ENCODE measurements around the gene PLEKHA4. TPM values are rescaled to one million over a fixed set of nuclear protein-coding genes. Genes with fewer than 3 reads are reported as not detected.

Gene PLEKHA4
- total and polyA plus RNA-seq, 10 of the 15 experiments (the other 5 are each of a cell fraction or from before 2014, with no cell fraction given), result 0.13 to 10.0 (median 6.4) TPM; not detected in 1

DNA sequence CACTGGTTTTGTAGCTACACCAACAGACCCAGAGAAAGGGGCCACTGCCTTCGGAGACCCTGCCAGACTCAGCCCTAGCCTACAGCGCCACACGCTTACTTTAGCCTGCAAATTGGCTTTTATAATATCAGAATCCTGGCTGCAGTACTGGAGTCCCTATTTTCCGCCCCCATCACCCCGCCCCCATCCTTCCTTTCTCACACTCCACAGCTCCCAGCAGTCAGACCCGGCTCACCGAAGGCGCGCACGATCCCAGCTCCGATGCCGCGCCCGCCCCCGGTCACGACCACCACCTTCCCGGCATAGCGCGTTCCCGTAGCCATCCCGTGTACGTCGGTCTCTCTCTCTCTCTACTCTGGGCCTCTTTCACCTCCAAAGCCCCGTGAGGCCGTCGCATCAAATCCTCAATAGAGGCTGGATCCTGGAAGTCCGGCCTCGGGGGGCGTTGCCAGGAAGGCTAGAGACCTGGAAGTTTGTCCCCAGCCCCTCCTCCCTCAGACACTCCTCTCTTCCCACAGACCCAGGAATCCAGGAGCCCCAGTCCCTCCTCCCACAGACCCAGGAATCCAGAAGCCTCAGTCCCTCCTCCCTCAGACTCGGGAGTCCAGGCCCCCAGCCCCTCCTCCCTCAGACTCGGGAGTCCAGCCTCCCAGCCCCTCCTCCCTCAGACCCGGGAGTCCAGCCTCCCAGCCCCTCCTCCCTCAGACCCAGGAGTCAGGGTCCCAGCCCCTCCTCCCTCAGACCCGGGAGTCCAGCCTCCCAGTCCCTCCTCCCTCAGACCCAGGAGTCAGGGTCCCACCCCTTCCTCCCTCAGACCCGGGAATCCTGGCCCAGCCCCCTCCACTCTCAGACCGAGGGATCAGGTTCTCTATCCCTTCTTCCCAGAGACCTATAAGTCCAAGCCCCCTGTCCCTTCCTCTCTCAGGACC lies 32.1 kb downstream of the PLEKHA4 start, which contains the start of gene HSD17B14 (continued):
- no peak; the same call in 1 of the 2 replicates for TF ChIP-seq YY1 (IDR thresholded peaks at IDR 0.05; ENCODE audit: low read depth, low read length)
- TF ChIP-seq POLR2AphosphoS2 (IDR thresholded peaks at IDR 0.05; ENCODE audit: low read depth, low read length), result 0 out of 2 replicates have a peak, but pooled peaks have one; percentile 17
- no peak for TF ChIP-seq NFYB (IDR thresholded peaks at IDR 0.05; ENCODE audit: insufficient read depth, low read depth, low read length)
- no peak for TF ChIP-seq TAF1 (IDR thresholded peaks at IDR 0.05; ENCODE audit: borderline replicate concordance, low read depth, low read length)
- no peak for TF ChIP-seq CBFB (IDR thresholded peaks at IDR 0.05; ENCODE audit: low read depth)
- no peak for TF ChIP-seq POLR2AphosphoS5 (IDR thresholded peaks at IDR 0.05; ENCODE audit: low read length)
- no peak for TF ChIP-seq PAX8 (IDR thresholded peaks at IDR 0.05)
- no peak for TF ChIP-seq RAD21 (IDR thresholded peaks at IDR 0.05; ENCODE audit: insufficient read depth, low read depth, low read length)
- TF ChIP-seq, protein P1, sequence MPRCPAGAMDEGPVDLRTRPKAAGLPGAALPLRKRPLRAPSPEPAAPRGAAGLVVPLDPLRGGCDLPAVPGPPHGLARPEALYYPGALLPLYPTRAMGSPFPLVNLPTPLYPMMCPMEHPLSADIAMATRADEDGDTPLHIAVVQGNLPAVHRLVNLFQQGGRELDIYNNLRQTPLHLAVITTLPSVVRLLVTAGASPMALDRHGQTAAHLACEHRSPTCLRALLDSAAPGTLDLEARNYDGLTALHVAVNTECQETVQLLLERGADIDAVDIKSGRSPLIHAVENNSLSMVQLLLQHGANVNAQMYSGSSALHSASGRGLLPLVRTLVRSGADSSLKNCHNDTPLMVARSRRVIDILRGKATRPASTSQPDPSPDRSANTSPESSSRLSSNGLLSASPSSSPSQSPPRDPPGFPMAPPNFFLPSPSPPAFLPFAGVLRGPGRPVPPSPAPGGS (IDR thresholded peaks at IDR 0.05; ENCODE audit: borderline replicate concordance, insufficient read depth, low read depth, low read length, poor library complexity, severe bottlenecking), result no peak
- TF ChIP-seq IKZF1 (conservative IDR thresholded peaks at IDR 0.05), result peak; percentile 40; the same call in 1 of the 2 replicates
- no peak for TF ChIP-seq BHLHE40 (IDR thresholded peaks at IDR 0.05; ENCODE audit: borderline replicate concordance in 1 of 2, low read depth in 2 of 2, low read length in 1 of 2)
- TF ChIP-seq CTCF (IDR thresholded peaks at IDR 0.05 in 2 of 3, conservative IDR thresholded peaks at IDR 0.05 in 1 of 3; ENCODE audit: control insufficient read depth in 2 of 3, extremely low read depth in 1 of 3, insufficient read depth in 1 of 3, low read depth in 3 of 3, low read length in 3 of 3), result no peak
- TF ChIP-seq FOS (IDR thresholded peaks at IDR 0.05; ENCODE audit: borderline replicate concordance, extremely low read depth, insufficient read length), result no peak
- TF ChIP-seq EGR1 (IDR thresholded peaks at IDR 0.05; ENCODE audit: borderline replicate concordance in 1 of 2, low read depth in 2 of 2, low read length in 2 of 2), result no peak
- no peak for TF ChIP-seq SMC3 (IDR thresholded peaks at IDR 0.05; ENCODE audit: borderline replicate concordance, low read length)
- no peak for TF ChIP-seq MEF2A (IDR thresholded peaks at IDR 0.05; ENCODE audit: insufficient read depth, low read depth, low read length)
- TF ChIP-seq SREBF2 (IDR thresholded peaks at IDR 0.05; ENCODE audit: low read length), result no peak
- no peak for TF ChIP-seq ETV6 (conservative IDR thresholded peaks at IDR 0.05 in 1 of 2, IDR thresholded peaks at IDR 0.05 in 1 of 2; ENCODE audit: borderline replicate concordance in 1 of 2, low read depth in 1 of 2)
- TF ChIP-seq ZBTB11 (CRISPR knock-in tag; IDR thresholded peaks at IDR 0.05), result no peak
- no peak for TF ChIP-seq BRCA1 (IDR thresholded peaks at IDR 0.05; ENCODE audit: low read depth, low read length)
